ENCODE results near the gene KANSL1.
A peak's percentile ranks its signal among the peaks of the same experiment; 100 is the strongest.

KANSL1 gene

GRCh38 chr17:46140645-46141197 lies 52.5 kb downstream of the KANSL1 start:
- DNase-seq (ENCODE audit: low spot score) = no peak

GRCh38 chr17:46139432-46140210 lies 53.6 kb downstream of the KANSL1 start:
- no peak for DNase-seq (ENCODE audit: low spot score)

GRCh38 chr17:46138473-46138872 lies 54.8 kb downstream of the KANSL1 start:
- no peak for DNase-seq (ENCODE audit: low spot score)

- DNase-seq (ENCODE audit: low spot score) = no peak
Observed at GRCh38 chr17:46136820-46137219, 56.4 kb downstream of the KANSL1 start.

DNA sequence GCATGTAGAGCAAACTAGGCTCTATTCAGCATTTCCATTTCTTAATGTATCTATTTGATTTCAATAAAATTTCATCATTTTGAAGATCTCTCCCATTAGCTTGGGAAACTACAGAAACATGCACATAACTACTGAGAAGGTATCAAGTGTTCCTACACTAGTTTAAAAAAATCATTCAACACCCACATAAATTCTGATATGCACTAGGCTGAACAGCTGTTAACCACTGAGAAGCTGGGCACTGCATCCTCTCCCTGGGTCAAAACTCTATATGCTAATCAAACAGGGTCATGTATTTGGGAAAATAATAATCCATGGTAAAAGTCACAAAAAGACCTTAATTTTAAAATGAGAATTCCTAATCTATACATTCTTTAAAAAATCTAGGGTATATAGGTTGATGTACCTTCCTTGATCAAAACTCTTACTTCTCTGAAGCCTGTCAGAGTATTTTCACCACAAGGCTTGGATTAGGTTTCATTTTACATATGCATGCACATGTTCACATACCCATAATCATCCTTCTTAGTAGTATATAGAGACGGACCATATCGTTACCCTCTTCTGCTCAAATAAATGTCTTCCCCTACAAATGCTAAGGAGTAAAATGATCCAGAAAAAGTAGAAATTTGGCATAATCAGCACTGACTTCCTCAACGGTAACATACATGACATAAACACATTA lies 57.2 kb downstream of the KANSL1 start:
- DNase-seq (ENCODE audit: low spot score) = no peak

GRCh38 chr17:46135126-46135812 lies 58.0 kb downstream of the KANSL1 start:
- DNase-seq (ENCODE audit: low spot score) = no peak

DNA sequence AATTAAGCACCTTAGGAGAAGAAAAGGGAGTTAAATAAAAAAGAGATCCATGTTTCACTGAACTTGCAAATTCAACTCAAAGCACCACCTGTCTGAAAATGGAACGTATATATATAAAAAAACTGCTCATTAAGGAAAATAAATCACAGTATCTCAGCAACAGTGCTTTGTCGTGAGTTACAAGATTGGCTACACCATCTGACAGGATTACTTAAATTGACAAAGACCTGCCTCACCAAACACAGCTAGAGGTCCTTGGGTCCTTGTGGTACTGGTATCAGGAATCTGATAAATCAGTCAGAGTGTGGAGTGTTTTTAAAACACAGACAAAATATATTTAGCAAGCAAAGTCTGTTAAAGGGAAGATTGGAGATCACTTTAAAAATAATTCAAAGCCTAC lies 63.9 kb downstream of the KANSL1 start:
- peak; percentile 59 for DNase-seq (ENCODE audit: low spot score)

- DNase-seq (ENCODE audit: low spot score) = no peak
Observed at GRCh38 chr17:46128453-46128852, 64.8 kb downstream of the KANSL1 start.

GRCh38 chr17:46127524-46127923 lies 65.7 kb downstream of the KANSL1 start:
- DNase-seq (ENCODE audit: low spot score) = no peak

DNA sequence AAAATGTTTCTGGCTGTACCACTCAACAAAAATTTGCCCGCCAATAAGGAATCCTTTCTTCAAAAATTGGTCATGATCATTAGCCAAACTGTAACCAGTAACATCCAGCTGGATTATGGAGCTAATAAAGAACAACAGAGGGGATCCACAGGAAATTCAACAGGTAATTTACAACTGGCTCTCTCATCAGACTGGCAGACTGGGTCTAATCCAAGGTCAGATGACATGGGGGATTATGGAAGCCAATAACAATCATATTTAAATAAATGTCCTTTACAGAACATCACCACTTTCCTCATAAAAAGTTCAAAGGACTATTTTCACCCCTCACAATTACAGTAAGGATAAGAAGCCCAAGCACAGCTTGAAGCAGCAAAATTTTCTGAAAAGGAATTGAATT lies 66.4 kb downstream of the KANSL1 start:
- no peak for DNase-seq (ENCODE audit: low spot score)

- no peak for DNase-seq (ENCODE audit: low spot score)
Observed at GRCh38 chr17:46125831-46126230, 67.4 kb downstream of the KANSL1 start.

- no peak for DNase-seq (ENCODE audit: low spot score)
Observed at GRCh38 chr17:46124695-46125592, 68.3 kb downstream of the KANSL1 start.

GRCh38 chr17:46123607-46124006 lies 69.6 kb downstream of the KANSL1 start:
- DNase-seq (ENCODE audit: low spot score) = no peak

- DNase-seq (ENCODE audit: low spot score) = no peak
Observed at GRCh38 chr17:46122486-46122871, 70.8 kb downstream of the KANSL1 start.

GRCh38 chr17:46121841-46122485 lies 71.3 kb downstream of the KANSL1 start:
- no peak for DNase-seq (ENCODE audit: low spot score)

DNA sequence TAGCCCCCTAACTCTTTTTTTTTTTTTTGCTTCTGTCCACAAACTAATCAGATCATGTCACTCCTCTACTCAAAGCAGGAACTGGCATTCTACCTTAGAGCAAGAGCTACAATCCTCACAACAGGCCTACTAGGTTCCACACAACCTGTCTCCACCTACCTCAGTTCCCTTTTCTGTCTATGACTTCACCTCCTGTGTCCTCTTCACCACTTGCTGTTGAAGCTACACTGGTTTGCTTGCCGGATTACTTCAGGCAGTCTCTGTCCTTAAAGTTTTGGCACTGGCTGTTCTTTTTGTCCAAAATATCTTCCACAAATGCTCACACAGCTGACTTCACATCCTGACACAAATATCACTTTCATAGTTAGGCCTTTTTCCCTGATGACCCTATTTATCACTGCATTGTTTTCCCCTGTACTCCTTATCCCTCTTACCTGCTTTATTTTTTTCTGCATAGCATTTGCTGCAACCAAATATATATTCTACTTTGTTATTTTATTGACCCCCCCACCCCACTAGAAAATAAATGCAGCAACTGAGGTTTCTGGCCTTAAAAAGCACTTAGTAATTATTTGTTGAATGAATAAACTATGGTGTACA lies 72.0 kb downstream of the KANSL1 start:
- DNase-seq (ENCODE audit: low spot score) = no peak

GRCh38 chr17:46120537-46120936 lies 72.7 kb downstream of the KANSL1 start:
- no peak for DNase-seq (ENCODE audit: low spot score)

- no peak for DNase-seq (ENCODE audit: low spot score)
Observed at GRCh38 chr17:46120078-46120477, 73.2 kb downstream of the KANSL1 start.

GRCh38 chr17:46118964-46119363 lies 74.3 kb downstream of the KANSL1 start:
- DNase-seq (ENCODE audit: low spot score) = no peak
